ENCODE data around the gene METAP1D. TPM values are rescaled to one million over a fixed set of nuclear protein-coding genes. Genes with fewer than 3 reads are reported as not detected.
"Not testable (repeated sequence)": the region's sequence is repeated elsewhere in the genome, so short reads cannot be mapped to it uniquely, and the experiment has no call there.

The METAP1D gene
- total RNA-seq, 1 experiment from 2014 or later, result 15.8 TPM

DNA sequence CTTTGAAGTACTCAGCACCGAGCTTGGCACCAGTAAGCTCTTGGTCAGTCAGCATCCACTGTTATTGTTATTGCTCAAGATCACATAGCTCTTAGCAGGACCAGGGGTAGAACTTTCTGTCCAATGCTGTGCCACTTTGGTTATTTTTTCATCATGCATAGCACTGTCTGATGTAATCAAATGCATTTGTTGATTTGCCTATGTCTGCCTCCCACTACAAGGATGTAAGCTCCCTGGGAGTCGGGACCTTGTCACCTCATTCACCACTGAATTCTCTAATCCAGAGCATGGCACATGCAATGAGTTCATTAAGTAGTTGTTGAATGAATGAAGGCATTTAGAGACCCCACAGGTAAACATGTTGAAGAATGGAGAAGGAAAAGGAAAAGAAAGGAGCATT lies 56.5 kb downstream of the METAP1D start:
- intact Hi-C loops (cut with micrococcal nuclease), result no loop called here
- Histone ChIP-seq H3K4me2 (ENCODE audit: low read length) (no peak overlapping the region), H3K9me2 (ENCODE audit: insufficient read depth) (no peaks in the 10 kb centered on the region), H4K20me1 (ENCODE audit: insufficient read depth) (no peaks in the 10 kb centered on the region), H3K27me3 (ENCODE audit: insufficient read depth, low read length) (no peaks in the 10 kb centered on the region), H3K4me3 (replicated peaks in 1 of 2; ENCODE audit: low read depth in 1 of 2, low read length in 2 of 2) (no peak overlapping the region), H3K9me3 (ENCODE audit: control insufficient read depth in 1 of 2, insufficient read depth in 1 of 2, low read depth in 1 of 2, low read length in 2 of 2) (no peaks in the 10 kb centered on the region), H3K9ac (ENCODE audit: low read length) (no peak overlapping the region), H3K36me3 (ENCODE audit: control insufficient read depth in 1 of 2, insufficient read depth in 2 of 2, low read length in 2 of 2) (no peaks in the 10 kb centered on the region), H3K79me2 (ENCODE audit: insufficient read depth, low read length) (no peaks in the 10 kb centered on the region), H3K4me1 (ENCODE audit: control insufficient read depth in 1 of 2, insufficient read depth in 2 of 2, low read length in 2 of 2) (no peaks in the 10 kb centered on the region), H2AFZ (ENCODE audit: low read depth, low read length, poor library complexity, severe bottlenecking) (no peak overlapping the region), H3K27ac (ENCODE audit: low read depth, low read length) (no peak overlapping the region)
- DNase-seq (ENCODE audit: low read depth, low spot score), result no peak
- ChIA-PET CTCF (no interaction called here), RAD21 (ENCODE audit: low non-redundant PET in 1 of 2, low total read pairs in 2 of 2, uncharacterized antibody in 2 of 2, unreplicated experiment in 2 of 2) (no interaction called here), POLR2A (no interaction called here)
- TF ChIP-seq EGR1 (IDR thresholded peaks at IDR 0.05; ENCODE audit: low read depth), result no peak
- no peak for ATAC-seq
- no TSS peak for BruUV-seq (replicated peaks)

DNA sequence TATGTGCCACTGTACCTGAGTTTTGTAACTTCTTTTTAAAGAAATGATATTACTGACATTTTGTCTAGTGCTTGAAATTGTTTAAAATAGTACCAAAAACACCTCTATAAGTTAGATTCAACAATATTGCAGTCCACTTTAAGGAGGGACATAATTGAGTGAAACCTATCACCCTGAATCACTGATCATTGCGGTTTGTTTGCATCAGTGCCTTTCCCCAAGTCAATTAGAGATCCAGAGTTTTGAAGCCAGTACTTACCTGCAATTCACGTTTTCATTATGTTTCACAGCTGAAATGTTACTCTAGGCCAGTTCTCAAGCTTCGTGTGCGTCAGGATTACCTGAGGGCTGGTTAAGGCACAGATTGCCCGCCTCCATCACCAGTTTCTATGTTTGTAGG lies 58.9 kb downstream of the METAP1D start:
- Histone ChIP-seq H3K9me2 (ENCODE audit: insufficient read depth) (no peaks in the 10 kb centered on the region), H3K9ac (ENCODE audit: low read length) (no peak overlapping the region), H3K4me3 (replicated peaks in 1 of 2; ENCODE audit: low read depth in 1 of 2, low read length in 2 of 2) (no peak overlapping the region), H3K27me3 (ENCODE audit: insufficient read depth, low read length) (no peaks in the 10 kb centered on the region), H3K79me2 (ENCODE audit: insufficient read depth, low read length) (no peaks in the 10 kb centered on the region), H4K20me1 (ENCODE audit: insufficient read depth) (no peaks in the 10 kb centered on the region), H3K36me3 (ENCODE audit: control insufficient read depth in 1 of 2, insufficient read depth in 2 of 2, low read length in 2 of 2) (no peaks in the 10 kb centered on the region), H3K4me2 (ENCODE audit: low read length) (no peak overlapping the region), H2AFZ (ENCODE audit: low read depth, low read length, poor library complexity, severe bottlenecking) (no peak overlapping the region), H3K9me3 (ENCODE audit: control insufficient read depth in 1 of 2, insufficient read depth in 1 of 2, low read depth in 1 of 2, low read length in 2 of 2) (no peaks in the 10 kb centered on the region), H3K4me1 (ENCODE audit: control insufficient read depth in 1 of 2, insufficient read depth in 2 of 2, low read length in 2 of 2) (no peaks in the 10 kb centered on the region), H3K27ac (ENCODE audit: low read depth, low read length) (no peak overlapping the region)
- BruUV-seq (replicated peaks), result no TSS peak
- ChIA-PET RAD21 (ENCODE audit: low non-redundant PET in 1 of 2, low total read pairs in 2 of 2, uncharacterized antibody in 2 of 2, unreplicated experiment in 2 of 2) (no interaction called here), CTCF (no interaction called here), POLR2A (no interaction called here)
- TF ChIP-seq, protein P1, sequence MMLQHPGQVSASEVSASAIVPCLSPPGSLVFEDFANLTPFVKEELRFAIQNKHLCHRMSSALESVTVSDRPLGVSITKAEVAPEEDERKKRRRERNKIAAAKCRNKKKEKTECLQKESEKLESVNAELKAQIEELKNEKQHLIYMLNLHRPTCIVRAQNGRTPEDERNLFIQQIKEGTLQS (IDR thresholded peaks at IDR 0.05), result no peak
- TF ChIP-seq JUND (IDR thresholded peaks at IDR 0.05) (no peak), RAD21 (IDR thresholded peaks at IDR 0.05; ENCODE audit: low read depth) (no peak), ELF1 (IDR thresholded peaks at IDR 0.05; ENCODE audit: borderline replicate concordance, low read depth) (no peak), CEBPB (IDR thresholded peaks at IDR 0.05; ENCODE audit: low read depth) (0 out of 2 replicates have a peak, but pooled peaks have one; percentile 29), EGR1 (IDR thresholded peaks at IDR 0.05; ENCODE audit: low read depth) (no peak)
- TF ChIP-seq, protein P2, sequence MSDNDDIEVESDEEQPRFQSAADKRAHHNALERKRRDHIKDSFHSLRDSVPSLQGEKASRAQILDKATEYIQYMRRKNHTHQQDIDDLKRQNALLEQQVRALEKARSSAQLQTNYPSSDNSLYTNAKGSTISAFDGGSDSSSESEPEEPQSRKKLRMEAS (IDR thresholded peaks at IDR 0.05), result no peak
- TF ChIP-seq, protein P3, sequence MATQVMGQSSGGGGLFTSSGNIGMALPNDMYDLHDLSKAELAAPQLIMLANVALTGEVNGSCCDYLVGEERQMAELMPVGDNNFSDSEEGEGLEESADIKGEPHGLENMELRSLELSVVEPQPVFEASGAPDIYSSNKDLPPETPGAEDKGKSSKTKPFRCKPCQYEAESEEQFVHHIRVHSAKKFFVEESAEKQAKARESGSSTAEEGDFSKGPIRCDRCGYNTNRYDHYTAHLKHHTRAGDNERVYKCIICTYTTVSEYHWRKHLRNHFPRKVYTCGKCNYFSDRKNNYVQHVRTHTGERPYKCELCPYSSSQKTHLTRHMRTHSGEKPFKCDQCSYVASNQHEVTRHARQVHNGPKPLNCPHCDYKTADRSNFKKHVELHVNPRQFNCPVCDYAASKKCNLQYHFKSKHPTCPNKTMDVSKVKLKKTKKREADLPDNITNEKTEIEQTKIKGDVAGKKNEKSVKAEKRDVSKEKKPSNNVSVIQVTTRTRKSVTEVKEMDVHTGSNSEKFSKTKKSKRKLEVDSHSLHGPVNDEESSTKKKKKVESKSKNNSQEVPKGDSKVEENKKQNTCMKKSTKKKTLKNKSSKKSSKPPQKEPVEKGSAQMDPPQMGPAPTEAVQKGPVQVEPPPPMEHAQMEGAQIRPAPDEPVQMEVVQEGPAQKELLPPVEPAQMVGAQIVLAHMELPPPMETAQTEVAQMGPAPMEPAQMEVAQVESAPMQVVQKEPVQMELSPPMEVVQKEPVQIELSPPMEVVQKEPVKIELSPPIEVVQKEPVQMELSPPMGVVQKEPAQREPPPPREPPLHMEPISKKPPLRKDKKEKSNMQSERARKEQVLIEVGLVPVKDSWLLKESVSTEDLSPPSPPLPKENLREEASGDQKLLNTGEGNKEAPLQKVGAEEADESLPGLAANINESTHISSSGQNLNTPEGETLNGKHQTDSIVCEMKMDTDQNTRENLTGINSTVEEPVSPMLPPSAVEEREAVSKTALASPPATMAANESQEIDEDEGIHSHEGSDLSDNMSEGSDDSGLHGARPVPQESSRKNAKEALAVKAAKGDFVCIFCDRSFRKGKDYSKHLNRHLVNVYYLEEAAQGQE (IDR thresholded peaks at IDR 0.05; ENCODE audit: low read depth), result no peak
- DNase-seq (ENCODE audit: low read depth, low spot score), result no peak
- ATAC-seq, result no peak
- intact Hi-C loops (cut with micrococcal nuclease), result no loop called here

DNA sequence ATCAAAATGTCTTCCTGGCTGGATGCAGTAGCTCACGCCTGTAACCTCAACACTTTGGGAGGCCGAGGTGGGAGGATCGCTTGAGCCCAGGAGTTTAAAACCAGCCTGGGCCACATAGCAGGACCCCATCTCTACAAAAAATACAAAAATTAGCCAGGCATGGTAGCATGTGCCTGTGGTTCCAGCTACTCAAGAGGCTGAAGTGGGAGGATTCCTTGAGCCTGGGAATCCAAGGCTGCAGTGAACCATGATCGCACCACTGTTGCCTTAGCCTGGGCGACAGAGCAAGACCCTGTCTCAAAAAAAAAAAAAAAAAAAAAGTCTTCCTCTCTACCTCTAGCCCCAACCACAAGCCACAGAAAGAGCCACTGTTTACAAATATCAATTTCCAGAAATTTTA lies 60.4 kb downstream of the METAP1D start:
- H3K9me3 ChIP-seq (ENCODE audit: control insufficient read depth in 1 of 2, insufficient read depth in 1 of 2, low read depth in 1 of 2, low read length in 2 of 2); H3K79me2 ChIP-seq (ENCODE audit: insufficient read depth, low read length); H3K4me2 ChIP-seq (ENCODE audit: low read length); H2AFZ ChIP-seq (ENCODE audit: low read depth, low read length, poor library complexity, severe bottlenecking); BruUV-seq (replicated peaks); H3K9ac ChIP-seq (ENCODE audit: low read length); H3K27ac ChIP-seq (ENCODE audit: low read depth, low read length); H3K36me3 ChIP-seq (ENCODE audit: control insufficient read depth in 1 of 2, insufficient read depth in 2 of 2, low read length in 2 of 2); intact Hi-C loops (cut with micrococcal nuclease); ATAC-seq; H4K20me1 ChIP-seq (ENCODE audit: insufficient read depth); H3K4me3 ChIP-seq (replicated peaks in 1 of 2; ENCODE audit: low read depth in 1 of 2, low read length in 2 of 2); H3K9me2 ChIP-seq (ENCODE audit: insufficient read depth); DNase-seq (ENCODE audit: low read depth, low spot score); POLR2A ChIA-PET; RAD21 ChIA-PET (ENCODE audit: low non-redundant PET in 1 of 2, low total read pairs in 2 of 2, uncharacterized antibody in 2 of 2, unreplicated experiment in 2 of 2); H3K27me3 ChIP-seq (ENCODE audit: insufficient read depth, low read length); H3K4me1 ChIP-seq (ENCODE audit: control insufficient read depth in 1 of 2, insufficient read depth in 2 of 2, low read length in 2 of 2): not testable (repeated sequence)
- CTCF ChIA-PET, result interaction anchor here (1.1 kb wide), 1 partner anchor 37 kb away, joined by 3 read pairs; no protein-coding TSS in a partner anchor

Measured in HCT116 (cell line).